Measurements from ENCODE around the gene BRINP2. TPM values are rescaled to one million over a fixed set of nuclear protein-coding genes. Genes with fewer than 3 reads are reported as not detected.

BRINP2 gene
- total RNA-seq, 4 donors from 2014 or later: not detected

Other genes with a start within 250 kb of the BRINP2 start
- gene ASTN1, start 6.2 kb upstream of the BRINP2 start, total RNA-seq: under 1 TPM; 0.11 to 0.33 (median 0.19) TPM

Data from thyroid gland (tissue), 4 donors.